C4-2B (cell line): ENCODE data around the gene ATP11C.
A peak's percentile ranks its signal among the peaks of the same experiment; 100 is the strongest.

Experiments used
- H3K27ac ChIP-seq: fragments of 450-650 bp; 2 replicates; pipeline ENCODE4 v1.5.1; 2017
- CTCF ChIP-seq: fragments of 450-650 bp; conservative IDR thresholded peaks from 2 replicates; pipeline ENCODE4 v1.5.1; 2017; ENCODE audit warnings: mild to moderate bottlenecking
- ZFX ChIP-seq: fragments of 450-650 bp; IDR thresholded peaks from 2 replicates; pipeline ENCODE4 v1.6.1; 2017

Gene ATP11C

DNA sequence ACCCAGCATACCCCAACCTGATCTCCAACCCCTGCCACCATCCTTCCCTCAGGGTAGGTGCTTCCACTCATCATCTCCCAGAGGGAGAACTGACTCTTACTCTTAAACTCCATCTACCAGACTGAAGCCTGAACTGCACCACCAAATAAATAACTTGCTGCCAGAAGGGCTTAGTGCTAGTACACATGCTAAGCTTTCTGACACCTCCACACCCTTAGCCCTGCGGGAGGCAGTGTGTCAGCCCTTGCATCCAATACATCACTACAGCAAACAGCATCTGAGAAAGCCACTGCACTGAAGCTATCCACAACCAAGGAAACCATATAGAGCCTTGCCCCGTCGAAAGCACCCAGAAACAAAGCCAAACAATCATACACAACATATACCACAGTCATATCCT, 156.3 kb downstream of the ATP11C start:
- no peak overlapping the region for H3K27ac ChIP-seq
- TF ChIP-seq CTCF: no peak
- no peak for TF ChIP-seq ZFX

- no peak overlapping the region for H3K27ac ChIP-seq
- TF ChIP-seq CTCF: no peak
- TF ChIP-seq ZFX: no peak
These were observed 162.5 kb downstream of the ATP11C start for GRCh38 chrX:139770366-139770765.

- TF ChIP-seq CTCF (no peak), ZFX (no peak)
- no peak overlapping the region for H3K27ac ChIP-seq
These were observed 166.3 kb downstream of the ATP11C start for GRCh38 chrX:139766545-139766983.

DNA sequence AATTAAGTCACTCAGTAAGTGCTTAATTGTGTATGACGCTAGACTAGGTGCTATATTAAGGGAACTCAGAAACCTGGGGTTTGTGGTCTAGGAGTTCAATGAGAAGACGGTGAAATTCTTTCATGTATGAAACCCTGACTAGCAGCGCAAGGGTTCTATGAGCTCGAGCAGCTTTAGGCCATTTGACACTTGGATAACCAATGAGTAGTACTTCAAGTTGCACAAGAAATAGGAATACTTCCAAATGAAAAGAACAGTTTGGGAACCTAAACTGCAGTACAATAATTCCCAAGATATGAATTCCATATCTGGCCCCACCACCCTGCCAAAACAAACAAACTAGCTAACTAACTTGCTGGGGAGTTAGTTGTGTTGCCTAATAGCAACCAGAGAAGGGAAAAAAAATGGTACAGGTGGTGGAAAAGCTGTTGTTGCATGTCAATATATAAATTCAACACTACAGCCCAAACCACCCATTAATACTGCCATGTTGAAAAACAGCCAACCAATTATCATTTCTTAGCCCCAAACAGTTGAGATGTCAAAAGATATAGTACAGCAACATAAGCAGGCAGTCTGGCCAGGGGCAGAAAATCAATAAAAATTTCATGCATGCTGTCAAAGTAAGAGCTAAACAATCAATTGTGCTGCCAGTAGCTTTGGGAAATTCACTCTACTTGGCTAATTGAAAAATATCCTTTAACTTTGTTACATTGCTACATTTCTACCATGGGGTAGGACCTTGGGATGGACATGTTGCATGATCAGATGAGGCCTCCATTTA, 170.3 kb downstream of the ATP11C start:
- H3K27ac ChIP-seq: no peak overlapping the region
- TF ChIP-seq CTCF (no peak), ZFX (no peak)

DNA sequence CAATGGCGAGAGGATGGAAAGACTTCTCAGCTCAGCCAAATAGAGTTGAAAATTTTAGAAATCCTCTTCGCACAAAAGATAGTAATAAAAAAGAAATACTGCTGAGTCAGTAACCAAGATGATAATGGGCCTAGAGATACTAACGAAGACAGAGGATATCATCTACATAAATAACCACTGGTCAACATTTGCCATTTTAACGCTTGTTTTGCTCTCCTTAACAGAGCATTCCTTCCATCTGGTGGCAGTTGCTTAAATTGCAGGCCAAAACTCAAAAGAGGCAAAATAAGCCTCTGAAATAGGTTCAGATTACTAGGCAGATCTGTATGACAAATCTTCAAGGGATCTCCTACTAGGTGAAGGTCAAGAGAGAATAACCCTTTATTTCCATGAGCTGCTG, 173.2 kb downstream of the ATP11C start:
- TF ChIP-seq ZFX: no peak
- peak; percentile 51 for TF ChIP-seq CTCF
- no peak overlapping the region for H3K27ac ChIP-seq

DNA sequence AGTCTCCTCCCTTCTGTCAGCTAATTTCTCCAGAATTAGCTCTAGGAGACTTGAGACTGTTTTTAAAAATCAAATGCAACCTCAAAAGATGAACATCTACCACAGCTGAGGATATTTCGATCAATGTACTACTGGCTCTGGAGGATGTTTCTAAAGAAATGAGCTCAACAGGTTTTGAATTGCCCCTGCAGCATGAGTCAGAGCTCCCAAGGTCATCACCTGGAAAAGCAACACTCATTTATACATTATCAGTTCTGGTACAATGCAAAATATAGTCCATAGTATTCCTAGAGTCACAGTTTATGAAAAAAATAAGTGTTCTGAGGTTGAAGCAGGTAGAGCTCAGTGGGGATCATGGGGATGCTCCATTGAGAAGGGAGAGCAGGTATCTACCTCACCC, 174.0 kb downstream of the ATP11C start:
- TF ChIP-seq CTCF (no peak), ZFX (no peak)
- H3K27ac ChIP-seq: no peak overlapping the region

GRCh38 chrX:139758250-139758649, 174.6 kb downstream of the ATP11C start:
- H3K27ac ChIP-seq: no peak overlapping the region
- TF ChIP-seq ZFX (no peak), CTCF (no peak)
